Colonic mucosa (tissue), 4 donors: ENCODE data around the gene FAM78A. TPM values are rescaled to one million over a fixed set of nuclear protein-coding genes. Genes with fewer than 3 reads are reported as not detected.

Experiments
- DNase-seq: peaks from one replicate; pipeline ENCODE4 v3.0.0-alpha.2; 2020
- H3K27ac ChIP-seq: fragments of 200-600 bp; one replicate; pipeline ENCODE4 v1.8.0; 2021
- H3K27me3 ChIP-seq: fragments of 200-600 bp; one replicate; pipeline ENCODE4 v1.8.0; 2021
- H3K36me3 ChIP-seq: fragments of 200-600 bp; one replicate; pipeline ENCODE4 v1.8.0; 2021
- H3K4me1 ChIP-seq: fragments of 200-600 bp; one replicate; pipeline ENCODE4 v1.8.0; 2021; ENCODE audit warnings: mild to moderate bottlenecking
- H3K4me3 ChIP-seq: fragments of 200-600 bp; one replicate; pipeline ENCODE4 v1.8.0; 2021
- H3K9ac ChIP-seq, 2 donors: one replicate each; pipeline ENCODE4 v1.7.0; 2013; ENCODE audit warnings: control low read depth in 2 of 2, low read depth in 2 of 2, low read length in 2 of 2
- H3K9me3 ChIP-seq: fragments of 200-600 bp; one replicate; pipeline ENCODE4 v1.8.0; 2021
- CTCF ChIP-seq: fragments of 200-600 bp; IDR thresholded peaks from one replicate; pipeline ENCODE4 v1.8.0; 2022; ENCODE audit warnings: antibody characterized with exemption, mild to moderate bottlenecking
- intact Hi-C: fragments of 100-400 bp; cut with DNase I; formaldehyde crosslinking; loops from one replicate; pipeline ENCODE4 v1.14.1; 2022
- total RNA-seq, 2 donors: library from RNA; stranded (reverse); fragmentation: NEBNext Ultra II Directional in 1 of 2; extraction: Animal tissue kit (Norgen Biotek cat#: 25700) in 1 of 2; gene quantifications; one replicate each; pipeline ENCODE4 v1.2.1, GENCODE V29; 2021
- donor health status: healthy.
- donor health status: DM: no; HTN: no; CAD: no.
- donor health status: DM: no; HTN: no; CAD: no.

The FAM78A gene
- total RNA-seq, 2 donors from 2014 or later, result 1.5 to 2.0 TPM

DNA sequence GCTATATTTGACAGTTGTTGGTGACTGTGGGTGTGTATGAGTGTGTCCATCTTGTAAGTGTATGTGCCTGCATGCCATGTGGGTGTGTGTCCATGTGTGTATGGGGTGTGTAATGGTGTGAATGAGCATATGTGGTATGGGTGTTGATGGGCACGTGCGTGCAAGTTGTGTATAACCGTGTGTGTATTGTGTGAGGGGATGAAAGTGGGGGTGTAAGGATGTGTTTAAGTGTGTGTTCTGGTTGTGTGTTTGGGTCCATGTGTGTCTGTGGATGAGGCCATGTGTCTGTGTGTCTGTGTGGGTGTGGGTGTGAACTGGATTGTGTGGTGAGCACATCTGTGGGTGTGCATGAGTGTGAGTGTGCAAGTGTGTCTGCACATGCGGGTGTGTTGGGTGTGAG is 5.9 kb upstream of the FAM78A start:
- no peak for DNase-seq
- Histone ChIP-seq H3K4me3 (no peak overlapping the region), H3K4me1 (no peaks in the 10 kb centered on the region), H3K36me3 (no peaks in the 10 kb centered on the region), H3K27me3 (peaks cover 23% of the 10 kb centered on the region), H3K9ac (peak overlapping the region in 1 of 2 donors; percentile 43), H3K27ac (no peak overlapping the region), H3K9me3 (no peaks in the 10 kb centered on the region)
- no peak for TF ChIP-seq CTCF
- intact Hi-C loops, result no loop called here

- DNase-seq, result no peak
- Histone ChIP-seq H3K9ac (no peak overlapping the region), H3K27ac (no peak overlapping the region), H3K4me3 (no peak overlapping the region), H3K36me3 (no peaks in the 10 kb centered on the region), H3K9me3 (no peaks in the 10 kb centered on the region), H3K27me3 (peaks cover 25% of the 10 kb centered on the region), H3K4me1 (no peaks in the 10 kb centered on the region)
- intact Hi-C loops, result no loop called here
- TF ChIP-seq CTCF, result no peak
Observed at GRCh38 chr9:131281119-131281965, 5.0 kb upstream of the FAM78A start.

GRCh38 chr9:131280660-131281059 is 4.3 kb upstream of the FAM78A start:
- intact Hi-C loops, result no loop called here
- no peak for TF ChIP-seq CTCF
- no peak overlapping the region for H3K9ac ChIP-seq
- H3K4me1 ChIP-seq, result no peaks in the 10 kb centered on the region
- no peaks in the 10 kb centered on the region for H3K36me3 ChIP-seq
- no peaks in the 10 kb centered on the region for H3K9me3 ChIP-seq
- DNase-seq, result no peak
- peaks cover 32% of the 10 kb centered on the region for H3K27me3 ChIP-seq
- H3K27ac ChIP-seq, result no peak overlapping the region
- H3K4me3 ChIP-seq, result no peak overlapping the region

GRCh38 chr9:131279863-131280570 is 3.7 kb upstream of the FAM78A start:
- no peak for DNase-seq
- TF ChIP-seq CTCF, result no peak
- Histone ChIP-seq H3K27ac (no peak overlapping the region), H3K9ac (no peak overlapping the region), H3K9me3 (no peaks in the 10 kb centered on the region), H3K4me3 (no peak overlapping the region), H3K36me3 (no peaks in the 10 kb centered on the region), H3K27me3 (peaks cover 32% of the 10 kb centered on the region), H3K4me1 (no peaks in the 10 kb centered on the region)
- intact Hi-C loops, result no loop called here

DNA sequence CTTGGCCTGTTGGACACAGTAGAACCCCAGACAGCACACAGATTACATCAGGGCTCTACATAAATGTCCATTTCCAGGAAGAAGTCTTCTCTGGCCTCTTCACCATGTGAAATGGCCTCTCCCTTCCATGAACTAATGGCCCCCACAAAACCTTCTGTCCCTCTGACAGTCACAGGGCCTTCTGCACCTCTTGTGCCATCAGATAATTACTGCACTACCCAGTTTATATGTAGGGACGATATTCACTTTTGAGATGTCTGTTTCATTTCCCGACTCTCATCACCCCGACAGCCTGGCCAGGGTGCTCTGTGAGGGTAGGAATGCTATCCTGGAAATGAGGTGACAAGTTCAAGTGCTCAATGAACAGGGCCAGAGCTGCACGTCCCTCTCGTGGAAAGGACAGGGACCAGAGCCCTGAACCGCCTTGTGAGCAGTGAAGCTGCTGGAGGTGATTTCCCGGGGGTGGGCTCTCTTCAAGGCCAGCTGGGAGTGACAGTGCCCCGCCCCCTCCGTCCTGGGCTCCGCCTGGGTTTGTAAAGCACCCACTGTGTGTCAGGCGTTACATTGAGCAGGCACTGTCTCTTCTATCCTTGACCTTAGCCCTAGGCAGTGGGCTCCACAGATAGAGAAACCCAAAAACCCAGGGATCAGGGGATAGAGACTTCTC is 3.0 kb upstream of the FAM78A start:
- no peak overlapping the region for H3K4me3 ChIP-seq
- H3K27me3 ChIP-seq, result peaks cover 32% of the 10 kb centered on the region
- no peak for DNase-seq
- no peaks in the 10 kb centered on the region for H3K36me3 ChIP-seq
- H3K4me1 ChIP-seq, result no peaks in the 10 kb centered on the region
- intact Hi-C loops, result no loop called here
- no peak overlapping the region for H3K27ac ChIP-seq
- no peak overlapping the region for H3K9ac ChIP-seq
- no peaks in the 10 kb centered on the region for H3K9me3 ChIP-seq
- TF ChIP-seq CTCF, result no peak
